GM12873 (cell line): ENCODE results near the gene GRIK3.
A peak's percentile ranks its signal among the peaks of the same experiment; 100 is the strongest.

Source experiments
- TF ChIP-seq, protein P1 (sequence below): IDR thresholded peaks from 2 replicates; pipeline ENCODE4 v1.5.1; 2012; ENCODE audit warnings: low read depth, mild to moderate bottlenecking, moderate library complexity, low read length, control low read depth; ENCODE audit not compliant: insufficient read depth; ENCODE audit errors: missing control alignments

GRIK3 gene

GRCh38 chr1:37028981-37029617 lies 5.2 kb downstream of the GRIK3 start:
- TF ChIP-seq, protein P1, sequence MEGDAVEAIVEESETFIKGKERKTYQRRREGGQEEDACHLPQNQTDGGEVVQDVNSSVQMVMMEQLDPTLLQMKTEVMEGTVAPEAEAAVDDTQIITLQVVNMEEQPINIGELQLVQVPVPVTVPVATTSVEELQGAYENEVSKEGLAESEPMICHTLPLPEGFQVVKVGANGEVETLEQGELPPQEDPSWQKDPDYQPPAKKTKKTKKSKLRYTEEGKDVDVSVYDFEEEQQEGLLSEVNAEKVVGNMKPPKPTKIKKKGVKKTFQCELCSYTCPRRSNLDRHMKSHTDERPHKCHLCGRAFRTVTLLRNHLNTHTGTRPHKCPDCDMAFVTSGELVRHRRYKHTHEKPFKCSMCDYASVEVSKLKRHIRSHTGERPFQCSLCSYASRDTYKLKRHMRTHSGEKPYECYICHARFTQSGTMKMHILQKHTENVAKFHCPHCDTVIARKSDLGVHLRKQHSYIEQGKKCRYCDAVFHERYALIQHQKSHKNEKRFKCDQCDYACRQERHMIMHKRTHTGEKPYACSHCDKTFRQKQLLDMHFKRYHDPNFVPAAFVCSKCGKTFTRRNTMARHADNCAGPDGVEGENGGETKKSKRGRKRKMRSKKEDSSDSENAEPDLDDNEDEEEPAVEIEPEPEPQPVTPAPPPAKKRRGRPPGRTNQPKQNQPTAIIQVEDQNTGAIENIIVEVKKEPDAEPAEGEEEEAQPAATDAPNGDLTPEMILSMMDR: peak; percentile 18

GRCh38 chr1:37021502-37021901 lies 12.8 kb downstream of the GRIK3 start:
- TF ChIP-seq, protein P1: no peak

DNA sequence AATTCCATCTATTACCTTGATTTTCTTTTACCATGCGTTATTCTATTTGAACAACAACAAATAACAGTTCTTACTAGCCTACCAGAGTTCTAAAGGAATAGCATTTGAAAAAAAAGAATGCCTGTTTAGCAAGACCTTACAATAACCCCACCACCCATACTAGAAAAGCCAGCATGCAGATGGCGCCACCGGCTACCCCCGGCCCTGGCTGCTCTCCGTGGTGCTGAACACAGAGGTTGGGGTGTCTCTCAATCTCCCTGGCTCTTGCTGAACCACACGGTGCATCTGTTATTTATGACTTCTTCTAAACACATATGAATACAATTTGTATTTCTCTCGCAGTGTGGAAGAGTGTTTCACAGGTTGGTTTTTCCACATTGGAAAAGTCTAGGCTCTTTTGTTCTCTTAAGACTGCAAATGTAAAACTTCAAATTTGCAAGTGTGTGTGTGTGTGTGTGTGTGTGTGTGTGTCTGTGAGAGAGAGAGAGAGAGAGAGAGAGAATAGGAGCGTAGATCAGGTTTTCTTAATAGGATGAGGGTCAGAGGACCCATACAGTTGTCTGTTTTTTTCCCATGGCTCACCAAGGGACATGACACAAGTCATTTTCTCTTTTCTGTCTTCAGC lies 13.6 kb downstream of the GRIK3 start:
- TF ChIP-seq, protein P1: no peak

GRCh38 chr1:37018510-37018909 lies 15.8 kb downstream of the GRIK3 start:
- TF ChIP-seq, protein P1: no peak

GRCh38 chr1:37017720-37018119 lies 16.6 kb downstream of the GRIK3 start:
- TF ChIP-seq, protein P1: no peak

- TF ChIP-seq, protein P1: no peak
Measured at GRCh38 chr1:37016121-37016520, 18.2 kb downstream of the GRIK3 start.

- TF ChIP-seq, protein P1: no peak
Measured at GRCh38 chr1:37015713-37016112, 18.6 kb downstream of the GRIK3 start.
